Coronary artery (tissue), 2 donors: ENCODE data around the gene GRIN2A.

Experiments used
- DNase-seq: peaks from one replicate; pipeline ENCODE4 v3.0.0-alpha.2; 2017; ENCODE audit warnings: low spot score
- H3K27ac ChIP-seq, 2 donors: fragments of 200-600 bp; sonication (generic); one replicate each; pipeline ENCODE4 v1.5.1; 2016 to 2019
- H3K4me3 ChIP-seq: fragments of 200-600 bp; sonication (generic); 2 replicates; pipeline ENCODE4 v1.5.1; 2016; ENCODE audit warnings: mild to moderate bottlenecking, moderate library complexity
- TF ChIP-seq, protein P1 (sequence below): fragments of 200-600 bp; sonication (generic); IDR thresholded peaks from one replicate; pipeline ENCODE4 v1.5.1; 2019; ENCODE audit warnings: antibody characterized with exemption

Gene GRIN2A

DNA sequence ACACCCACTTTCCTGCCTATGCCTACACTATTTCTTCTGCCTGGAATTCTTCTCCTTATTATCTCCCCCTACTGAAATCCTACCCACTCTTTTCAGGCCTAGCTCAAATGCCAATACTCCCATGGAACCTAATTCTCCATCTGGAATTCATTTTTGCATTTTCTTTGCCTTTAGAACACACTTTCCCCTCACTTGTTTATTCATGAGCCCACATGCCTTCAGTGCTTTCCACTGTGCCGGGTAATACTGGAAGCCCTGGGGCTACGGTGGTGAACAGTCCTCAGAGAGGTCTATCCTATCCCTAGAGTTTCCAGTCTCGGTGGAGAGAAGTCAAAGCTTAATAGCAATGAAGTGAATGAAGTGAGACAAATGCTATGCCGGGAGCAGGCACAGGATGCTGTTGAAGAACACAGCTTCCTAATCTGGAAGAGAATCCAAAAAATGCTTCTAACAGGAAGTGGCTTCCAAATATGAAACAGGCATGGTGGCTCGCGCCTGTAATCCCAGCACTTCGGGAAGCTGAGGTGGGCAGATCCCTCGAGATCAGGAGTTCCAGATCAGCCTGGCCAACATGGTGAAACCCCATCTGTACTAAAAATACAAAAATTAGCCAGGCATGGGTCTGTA is 322.4 kb downstream of the GRIN2A start:
- TF ChIP-seq, protein P1, sequence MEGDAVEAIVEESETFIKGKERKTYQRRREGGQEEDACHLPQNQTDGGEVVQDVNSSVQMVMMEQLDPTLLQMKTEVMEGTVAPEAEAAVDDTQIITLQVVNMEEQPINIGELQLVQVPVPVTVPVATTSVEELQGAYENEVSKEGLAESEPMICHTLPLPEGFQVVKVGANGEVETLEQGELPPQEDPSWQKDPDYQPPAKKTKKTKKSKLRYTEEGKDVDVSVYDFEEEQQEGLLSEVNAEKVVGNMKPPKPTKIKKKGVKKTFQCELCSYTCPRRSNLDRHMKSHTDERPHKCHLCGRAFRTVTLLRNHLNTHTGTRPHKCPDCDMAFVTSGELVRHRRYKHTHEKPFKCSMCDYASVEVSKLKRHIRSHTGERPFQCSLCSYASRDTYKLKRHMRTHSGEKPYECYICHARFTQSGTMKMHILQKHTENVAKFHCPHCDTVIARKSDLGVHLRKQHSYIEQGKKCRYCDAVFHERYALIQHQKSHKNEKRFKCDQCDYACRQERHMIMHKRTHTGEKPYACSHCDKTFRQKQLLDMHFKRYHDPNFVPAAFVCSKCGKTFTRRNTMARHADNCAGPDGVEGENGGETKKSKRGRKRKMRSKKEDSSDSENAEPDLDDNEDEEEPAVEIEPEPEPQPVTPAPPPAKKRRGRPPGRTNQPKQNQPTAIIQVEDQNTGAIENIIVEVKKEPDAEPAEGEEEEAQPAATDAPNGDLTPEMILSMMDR: no peak
- no peak overlapping the region for H3K27ac ChIP-seq
- H3K4me3 ChIP-seq: no peak overlapping the region

DNA sequence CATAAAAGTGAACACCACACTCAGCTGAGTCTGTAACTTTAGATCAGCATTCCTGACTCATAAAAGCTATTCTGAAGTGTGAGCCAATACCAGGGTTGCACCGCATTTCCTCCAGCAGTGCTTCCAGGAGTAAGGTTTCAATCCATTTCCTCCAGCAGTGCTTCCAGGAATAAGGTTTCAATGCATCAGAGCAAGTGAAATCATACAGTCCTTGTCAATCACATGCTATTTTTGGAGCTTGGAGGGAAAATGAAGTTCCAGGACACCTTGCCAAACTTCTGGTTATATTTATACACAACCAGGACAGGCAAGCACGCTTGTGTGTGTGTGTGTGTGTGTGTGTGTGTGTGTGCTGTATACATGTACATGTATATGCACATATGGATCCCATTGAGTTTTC is 327.6 kb downstream of the GRIN2A start:
- H3K4me3 ChIP-seq: no peak overlapping the region
- DNase-seq: no peak
- no peak overlapping the region for H3K27ac ChIP-seq
- TF ChIP-seq, protein P1: no peak

More for the DNA sequence above, 322.4 kb downstream of the GRIN2A start:
- DNase-seq: no peak

DNA sequence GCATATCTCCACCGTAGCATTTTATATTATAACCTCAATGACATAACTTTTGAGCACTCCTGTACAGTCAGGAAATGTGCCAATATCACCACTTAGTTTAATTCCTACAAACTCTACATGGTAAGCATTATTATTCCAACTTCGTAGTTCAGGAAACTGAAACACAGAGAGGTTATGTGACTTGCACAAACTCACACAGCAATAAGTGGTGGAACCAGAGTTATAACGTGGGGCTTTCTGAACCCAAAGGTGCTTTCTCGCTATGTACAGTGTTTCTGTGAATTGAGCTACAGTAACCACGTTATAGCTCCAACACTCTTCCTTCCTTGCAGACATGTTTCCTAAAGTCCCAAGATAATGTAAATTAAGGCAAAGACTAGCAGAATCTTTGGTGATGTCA is 330.2 kb downstream of the GRIN2A start:
- no peak for DNase-seq
- TF ChIP-seq, protein P1: no peak
- no peak overlapping the region for H3K27ac ChIP-seq
- H3K4me3 ChIP-seq: no peak overlapping the region

DNA sequence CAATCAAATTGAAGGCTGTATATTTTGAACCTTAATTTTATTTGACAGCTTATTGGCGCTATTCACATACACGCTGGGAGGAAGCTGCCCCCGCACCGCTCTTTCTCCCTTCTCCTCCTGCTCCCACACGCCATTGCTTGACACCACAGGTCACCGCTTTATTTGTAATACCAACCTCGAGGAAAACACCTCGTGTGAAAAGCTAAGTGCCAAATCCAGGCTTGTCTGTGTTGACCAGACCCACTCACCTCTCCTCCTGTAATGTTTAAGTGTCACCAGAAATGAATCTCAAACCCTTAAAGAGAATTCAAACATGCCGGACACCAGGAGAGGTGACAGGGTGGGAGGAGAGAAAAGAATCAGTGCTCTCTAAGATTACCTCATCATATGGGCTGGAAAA is 331.4 kb downstream of the GRIN2A start:
- H3K4me3 ChIP-seq: no peak overlapping the region
- TF ChIP-seq, protein P1: no peak
- no peak overlapping the region for H3K27ac ChIP-seq
- DNase-seq: no peak

DNA sequence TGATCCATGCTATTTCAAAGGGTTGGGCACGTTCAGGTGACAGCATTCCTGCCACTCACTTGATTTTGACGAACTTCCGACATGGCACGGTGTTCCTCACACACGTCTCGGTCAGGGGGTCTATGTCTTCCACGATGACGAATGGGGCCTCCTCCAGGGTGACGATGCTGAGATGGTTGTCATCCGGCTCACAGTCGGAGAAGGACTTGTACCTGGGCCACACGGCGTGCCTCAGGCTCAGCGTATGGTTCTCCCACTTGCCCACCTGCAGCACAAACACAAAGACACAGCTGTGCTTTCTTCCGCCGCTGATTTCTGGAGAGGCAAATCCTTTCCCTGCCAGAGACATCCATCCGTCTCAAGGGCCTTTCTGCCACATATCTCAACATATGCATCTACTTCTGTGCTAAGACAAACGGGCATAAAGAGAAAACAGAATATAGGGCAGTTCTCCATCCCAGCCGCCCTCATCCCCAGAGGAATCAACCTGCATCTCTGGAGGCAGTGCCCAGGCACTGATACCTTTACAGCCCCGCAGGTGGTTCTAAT is 332.5 kb downstream of the GRIN2A start:
- no peak for DNase-seq
- TF ChIP-seq, protein P1: no peak
- H3K27ac ChIP-seq: no peak overlapping the region
- no peak overlapping the region for H3K4me3 ChIP-seq

DNA sequence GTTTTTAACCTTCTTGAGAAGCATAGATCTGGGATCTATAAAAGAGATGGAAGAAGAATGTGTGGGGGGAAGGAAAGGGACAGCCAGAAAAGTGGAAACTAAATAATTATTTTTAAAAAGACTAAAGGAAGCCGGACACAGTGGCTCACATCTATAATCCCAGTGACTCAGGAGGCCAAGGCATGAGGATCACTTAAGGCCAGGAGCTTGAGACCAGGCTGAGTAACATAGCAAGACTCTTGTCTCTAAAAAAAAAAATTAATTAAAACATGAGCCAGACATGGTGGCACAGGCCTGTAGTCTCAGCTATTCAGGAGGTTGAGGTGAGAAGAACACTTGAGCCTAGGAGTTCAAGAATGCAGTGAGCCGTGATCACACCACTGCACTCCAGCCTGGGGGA is 335.1 kb downstream of the GRIN2A start:
- no peak overlapping the region for H3K4me3 ChIP-seq
- TF ChIP-seq, protein P1: no peak
- no peak overlapping the region for H3K27ac ChIP-seq
- DNase-seq: no peak
